ENCODE measurements around the gene GLI2. TPM values are rescaled to one million over a fixed set of nuclear protein-coding genes. Genes with fewer than 3 reads are reported as not detected.

GLI2 gene
- total RNA-seq, 1 experiment from 2014 or later: 3.4 TPM

- TF ChIP-seq, protein P1, sequence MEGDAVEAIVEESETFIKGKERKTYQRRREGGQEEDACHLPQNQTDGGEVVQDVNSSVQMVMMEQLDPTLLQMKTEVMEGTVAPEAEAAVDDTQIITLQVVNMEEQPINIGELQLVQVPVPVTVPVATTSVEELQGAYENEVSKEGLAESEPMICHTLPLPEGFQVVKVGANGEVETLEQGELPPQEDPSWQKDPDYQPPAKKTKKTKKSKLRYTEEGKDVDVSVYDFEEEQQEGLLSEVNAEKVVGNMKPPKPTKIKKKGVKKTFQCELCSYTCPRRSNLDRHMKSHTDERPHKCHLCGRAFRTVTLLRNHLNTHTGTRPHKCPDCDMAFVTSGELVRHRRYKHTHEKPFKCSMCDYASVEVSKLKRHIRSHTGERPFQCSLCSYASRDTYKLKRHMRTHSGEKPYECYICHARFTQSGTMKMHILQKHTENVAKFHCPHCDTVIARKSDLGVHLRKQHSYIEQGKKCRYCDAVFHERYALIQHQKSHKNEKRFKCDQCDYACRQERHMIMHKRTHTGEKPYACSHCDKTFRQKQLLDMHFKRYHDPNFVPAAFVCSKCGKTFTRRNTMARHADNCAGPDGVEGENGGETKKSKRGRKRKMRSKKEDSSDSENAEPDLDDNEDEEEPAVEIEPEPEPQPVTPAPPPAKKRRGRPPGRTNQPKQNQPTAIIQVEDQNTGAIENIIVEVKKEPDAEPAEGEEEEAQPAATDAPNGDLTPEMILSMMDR (IDR thresholded peaks at IDR 0.05 in 2 of 3, conservative IDR thresholded peaks at IDR 0.05 in 1 of 3; ENCODE audit: borderline replicate concordance in 1 of 3, insufficient read depth in 1 of 3, low read depth in 2 of 3, low read length in 2 of 3): no peak
- TF ChIP-seq CBX3 (IDR thresholded peaks at IDR 0.05; ENCODE audit: low read depth): no peak
- TF ChIP-seq EZH2phosphoT487 (IDR thresholded peaks at IDR 0.05; ENCODE audit: borderline replicate concordance): no peak
- TF ChIP-seq POLR2A (IDR thresholded peaks at IDR 0.05; ENCODE audit: borderline replicate concordance, extremely low read depth, insufficient read depth, insufficient read length): no peak
- TF ChIP-seq POLR2AphosphoS5 (IDR thresholded peaks at IDR 0.05; ENCODE audit: low read depth, low read length): no peak
Observed at GRCh38 chr2:120729406-120730399, 6.0 kb upstream of the GLI2 start (continued).

DNA sequence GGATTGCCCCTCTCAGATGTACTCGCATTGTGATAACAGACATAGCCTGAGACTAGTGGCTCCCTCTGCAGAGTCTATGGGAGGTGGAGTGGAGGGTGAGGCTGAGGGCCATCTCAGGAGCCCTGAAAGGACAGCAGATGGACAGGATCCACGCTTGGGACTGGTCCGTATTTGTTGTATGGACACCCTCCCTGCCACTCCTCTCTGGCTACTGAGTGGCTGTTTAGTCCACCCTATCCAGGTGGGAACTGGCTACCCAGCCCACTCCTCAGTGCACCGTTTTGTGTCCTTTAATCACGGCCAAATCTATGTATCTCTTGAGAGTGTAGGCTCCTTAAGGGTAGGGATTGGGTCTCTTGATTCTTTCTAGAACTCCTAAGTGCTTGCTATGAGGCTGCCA is 4.5 kb upstream of the GLI2 start:
- no peak for ATAC-seq
- RAD21 ChIA-PET (ENCODE audit: low non-redundant PET in 1 of 2, low total read pairs in 2 of 2, uncharacterized antibody in 2 of 2, unreplicated experiment in 2 of 2): no interaction called here

More for the DNA sequence above, 4.5 kb upstream of the GLI2 start:
- no TSS peak for BruUV-seq (replicated peaks)
- intact Hi-C loops (cut with micrococcal nuclease): no loop called here
- Histone ChIP-seq H4K20me1 (ENCODE audit: insufficient read depth) (no peaks in the 10 kb centered on the region), H3K4me1 (ENCODE audit: control insufficient read depth in 1 of 2, insufficient read depth in 2 of 2, low read length in 2 of 2) (peaks cover 10 to 23% of the 10 kb centered on the region in 2 experiments), H3K9ac (ENCODE audit: low read length) (no peak overlapping the region), H3K4me3 (replicated peaks in 1 of 2; ENCODE audit: low read depth in 1 of 2, low read length in 2 of 2) (no peak overlapping the region), H2AFZ (ENCODE audit: low read depth, low read length, poor library complexity, severe bottlenecking) (no peak overlapping the region), H3K9me3 (ENCODE audit: control insufficient read depth in 1 of 2, insufficient read depth in 1 of 2, low read depth in 1 of 2, low read length in 2 of 2) (no peaks in the 10 kb centered on the region), H3K36me3 (ENCODE audit: control insufficient read depth in 1 of 2, insufficient read depth in 2 of 2, low read length in 2 of 2) (no peaks in the 10 kb centered on the region), H3K27me3 (ENCODE audit: insufficient read depth, low read length) (no peaks in the 10 kb centered on the region), H3K27ac (ENCODE audit: low read depth, low read length) (no peak overlapping the region), H3K9me2 (ENCODE audit: insufficient read depth) (no peaks in the 10 kb centered on the region), H3K79me2 (ENCODE audit: insufficient read depth, low read length) (no peaks in the 10 kb centered on the region), H3K4me2 (ENCODE audit: low read length) (no peak overlapping the region)
- no peak for TF ChIP-seq SRF (IDR thresholded peaks at IDR 0.05; ENCODE audit: low read depth)
- no peak for DNase-seq (ENCODE audit: low read depth, low spot score)
- ChIA-PET POLR2A (no interaction called here), CTCF (no interaction called here)

Data from HCT116 (cell line).